HEK293T (cell line): ENCODE data around the gene SLC37A3.

Experiments
- CTCF ChIA-PET: fragments of 350-600 bp; formaldehyde crosslinking; extraction: SDS; loops from one replicate; lab custom pipeline; 2021; ENCODE audit warnings: antibody characterized with exemption, inconsistent platforms; lab: Yijun Ruan, JAX
- POLR2A ChIA-PET: fragments of 350-600 bp; formaldehyde crosslinking; extraction: SDS; loops from one replicate; lab custom pipeline; 2020; ENCODE audit warnings: antibody characterized with exemption, inconsistent platforms; lab: Yijun Ruan, JAX
- DNase-seq: peaks from one replicate; pipeline ENCODE4 v3.0.0; 2012; ENCODE audit warnings: mixed read lengths; ENCODE audit errors: extremely low spot score
- ARNT ChIP-seq: fragments of 450-650 bp; IDR thresholded peaks from 2 replicates; pipeline ENCODE4 v1.6.1; 2017; ENCODE audit warnings: mild to moderate bottlenecking
- BHLHE40 ChIP-seq: fragments of 450-650 bp; IDR thresholded peaks from 2 replicates; pipeline ENCODE4 v1.6.1; 2016; ENCODE audit warnings: mild to moderate bottlenecking, moderate library complexity, borderline replicate concordance
- CTBP1 ChIP-seq: fragments of 450-650 bp; IDR thresholded peaks from 2 replicates; pipeline ENCODE4 v1.6.1; 2016; ENCODE audit warnings: borderline replicate concordance
- ELF4 ChIP-seq: fragments of 450-650 bp; IDR thresholded peaks from 2 replicates; pipeline ENCODE4 v1.6.1; 2017; ENCODE audit warnings: antibody characterized with exemption
- FOXA1 ChIP-seq: fragments of 450-650 bp; IDR thresholded peaks from 2 replicates; pipeline ENCODE4 v1.6.1; 2016; ENCODE audit warnings: mild to moderate bottlenecking
- FOXK2 ChIP-seq: fragments of 450-650 bp; IDR thresholded peaks from 2 replicates; pipeline ENCODE4 v1.6.1; 2016; ENCODE audit warnings: mild to moderate bottlenecking
- FOXM1 ChIP-seq: fragments of 450-650 bp; IDR thresholded peaks from 2 replicates; pipeline ENCODE4 v1.6.1; 2017; ENCODE audit warnings: mild to moderate bottlenecking, borderline replicate concordance
- HDGF ChIP-seq: fragments of 450-650 bp; IDR thresholded peaks from 2 replicates; pipeline ENCODE4 v1.6.1; 2017; ENCODE audit warnings: antibody characterized with exemption, borderline replicate concordance
- L3MBTL2 ChIP-seq: fragments of 450-650 bp; conservative IDR thresholded peaks from 2 replicates; pipeline ENCODE4 v1.6.1; 2016; ENCODE audit warnings: mild to moderate bottlenecking
- LEF1 ChIP-seq: fragments of 450-650 bp; IDR thresholded peaks from 2 replicates; pipeline ENCODE4 v1.6.1; 2017; ENCODE audit warnings: mild to moderate bottlenecking, borderline replicate concordance
- NFRKB ChIP-seq: fragments of 450-650 bp; IDR thresholded peaks from 2 replicates; pipeline ENCODE4 v1.6.1; 2016; ENCODE audit warnings: mild to moderate bottlenecking, moderate library complexity
- PKNOX1 ChIP-seq: fragments of 450-650 bp; IDR thresholded peaks from 2 replicates; pipeline ENCODE4 v1.6.1; 2016
- SP1 ChIP-seq: fragments of 450-650 bp; IDR thresholded peaks from 2 replicates; pipeline ENCODE4 v1.6.1; 2017
- SUZ12 ChIP-seq: fragments of 450-650 bp; IDR thresholded peaks from 2 replicates; pipeline ENCODE4 v1.6.1; 2016; ENCODE audit warnings: mild to moderate bottlenecking
- TARDBP ChIP-seq: fragments of 450-650 bp; IDR thresholded peaks from 2 replicates; pipeline ENCODE4 v1.6.1; 2016
- ZNF384 ChIP-seq: fragments of 450-650 bp; IDR thresholded peaks from 2 replicates; pipeline ENCODE4 v1.6.1; 2016

The SLC37A3 gene

GRCh38 chr7:140397784-140398750 is at the start of gene SLC37A3:
SLC37A3 (minus strand) TSS chr7:140398530; CDS start chr7:140382526, 16,004 bp downstream.
- TF ChIP-seq FOXM1 (no peak; the same call in 1 of the 2 replicates), SP1 (no peak), CTBP1 (peak; percentile 4; the same call in 1 of the 2 replicates), ARNT (no peak), TARDBP (no peak), LEF1 (no peak), L3MBTL2 (no peak; the same call in 1 of the 2 replicates), ZNF384 (peak; percentile 93), BHLHE40 (no peak), HDGF (no peak), NFRKB (no peak), SUZ12 (no peak), FOXA1 (no peak), PKNOX1 (peak; percentile 68), FOXK2 (no peak), ELF4 (peak; percentile 59)
- CTCF ChIA-PET, result interaction anchor here (0.6 kb wide), 2 partner anchors 165 to 277 kb away, joined by 3 read pairs; no protein-coding TSS in a partner anchor
- DNase-seq, result peak; percentile 99
- POLR2A ChIA-PET, result interaction anchor here (0.7 to 1.5 kb wide), 4 partner anchors 9 to 81 kb away, joined by 3 read pairs; partner anchors contain the start of gene MKRN1

GRCh38 chr7:140447841-140448240 is 49.5 kb upstream of the SLC37A3 start:
- CTCF ChIA-PET, result no interaction called here
- no peak for DNase-seq
- TF ChIP-seq NFRKB (no peak), TARDBP (no peak), ELF4 (no peak), BHLHE40 (no peak), CTBP1 (no peak), ZNF384 (no peak), SUZ12 (no peak), LEF1 (no peak), SP1 (no peak), ARNT (no peak), FOXK2 (no peak), FOXM1 (no peak)
- POLR2A ChIA-PET, result no interaction called here

- TF ChIP-seq CTBP1 (no peak), PKNOX1 (no peak), LEF1 (no peak), FOXM1 (no peak), NFRKB (no peak)
- CTCF ChIA-PET, result interaction anchor here (0.9 kb wide), 1 partner anchor 16 kb away, joined by 3 read pairs; no protein-coding TSS in a partner anchor
- POLR2A ChIA-PET, result interaction anchor here (0.6 kb wide), 1 partner anchor 8 kb away, joined by 3 read pairs; no protein-coding TSS in a partner anchor
- no peak for DNase-seq
Observed at GRCh38 chr7:140446467-140446866, 48.1 kb upstream of the SLC37A3 start.

- ChIA-PET POLR2A (no interaction called here), CTCF (no interaction called here)
- TF ChIP-seq BHLHE40, result no peak
- TF ChIP-seq LEF1, result no peak
- TF ChIP-seq ZNF384, result no peak
- no peak for TF ChIP-seq SP1
- TF ChIP-seq TARDBP, result no peak
- no peak for TF ChIP-seq NFRKB
- no peak for DNase-seq
Observed at GRCh38 chr7:140441519-140441918, 43.2 kb upstream of the SLC37A3 start.

DNA sequence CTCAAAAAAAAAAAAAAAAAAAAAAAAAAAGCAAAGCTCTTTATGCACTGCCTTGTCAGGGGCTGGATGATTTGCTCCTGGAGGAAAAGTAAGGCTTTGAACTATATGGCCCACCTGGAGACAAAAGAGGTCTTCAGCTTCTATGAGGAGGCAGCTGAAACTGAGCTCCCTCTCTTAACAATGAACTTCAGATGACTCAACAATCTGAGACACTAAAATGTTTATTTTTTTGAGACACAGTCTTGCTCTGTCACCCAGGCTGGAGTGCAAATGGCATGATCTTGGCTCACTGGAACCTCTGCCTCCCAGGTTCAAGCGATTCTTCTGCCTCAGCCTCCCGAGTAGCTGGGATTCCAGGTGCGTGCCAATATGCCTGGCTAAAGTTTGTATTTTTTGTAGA is 42.3 kb upstream of the SLC37A3 start:
- POLR2A ChIA-PET, result interaction anchor here (1.1 kb wide), 1 partner anchor 22 kb away, joined by 3 read pairs; no protein-coding TSS in a partner anchor
- TF ChIP-seq LEF1 (no peak), ARNT (no peak), HDGF (no peak), TARDBP (no peak), SP1 (no peak), NFRKB (no peak), CTBP1 (no peak), BHLHE40 (no peak), ZNF384 (no peak), PKNOX1 (no peak)
- CTCF ChIA-PET, result interaction anchor here (0.7 kb wide), 1 partner anchor 793 kb away, joined by 4 read pairs; no protein-coding TSS in a partner anchor
- no peak for DNase-seq

DNA sequence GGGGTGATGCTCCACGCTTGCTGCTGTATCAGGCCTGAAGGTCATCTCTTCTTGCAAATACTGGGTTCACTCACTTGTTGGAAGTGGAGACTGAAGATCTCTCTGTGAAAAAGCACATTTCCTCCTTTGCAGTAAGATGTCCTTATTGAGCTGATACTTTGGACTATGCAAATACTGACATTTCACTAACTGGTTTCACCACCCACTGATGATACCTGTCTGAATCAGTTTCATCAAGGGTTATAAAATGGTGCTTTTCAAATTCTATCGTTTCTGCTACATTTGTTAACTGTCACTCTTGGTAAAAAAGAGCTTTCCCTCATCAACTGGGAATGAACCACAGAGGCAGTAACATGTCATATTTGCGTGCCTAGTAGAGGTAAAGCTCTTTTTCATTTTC is 41.0 kb upstream of the SLC37A3 start:
- no peak for DNase-seq
- CTCF ChIA-PET, result no interaction called here
- no peak for TF ChIP-seq ZNF384
- no peak for TF ChIP-seq HDGF
- TF ChIP-seq ELF4, result no peak
- no peak for TF ChIP-seq BHLHE40
- TF ChIP-seq LEF1, result no peak
- no peak for TF ChIP-seq SUZ12
- no peak for TF ChIP-seq NFRKB
- no peak for TF ChIP-seq PKNOX1
- TF ChIP-seq ARNT, result no peak
- no peak for TF ChIP-seq FOXA1
- no peak for TF ChIP-seq TARDBP
- TF ChIP-seq L3MBTL2, result no peak
- TF ChIP-seq CTBP1, result no peak
- no peak for TF ChIP-seq SP1
- no peak for TF ChIP-seq FOXM1
- POLR2A ChIA-PET, result no interaction called here
